ENCODE measurements around the gene CELA2B.

Gene CELA2B

DNA sequence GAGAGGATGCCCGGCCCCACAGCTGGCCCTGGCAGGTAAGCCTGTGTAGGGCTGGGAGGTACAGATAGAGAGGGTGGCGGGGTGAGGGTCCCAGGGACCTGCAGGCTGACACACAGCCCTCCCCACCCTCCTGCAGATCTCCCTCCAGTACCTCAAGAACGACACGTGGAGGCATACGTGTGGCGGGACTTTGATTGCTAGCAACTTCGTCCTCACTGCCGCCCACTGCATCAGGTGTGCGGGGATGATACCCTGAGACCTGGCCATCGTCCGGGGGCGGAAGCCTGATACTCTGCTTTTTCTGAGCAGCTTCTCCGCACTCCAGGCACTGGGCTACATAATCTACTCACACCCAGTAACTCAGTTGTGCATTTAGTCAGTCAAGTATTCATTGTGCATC lies 35.5 kb upstream of the CELA2B start:
- no peak overlapping the region for H3K4me3 ChIP-seq (ENCODE audit: low read depth, low read length)
- TF ChIP-seq CTCF (IDR thresholded peaks at IDR 0.05; ENCODE audit: insufficient read depth, low read depth, low read length, missing control alignments) = no peak
- no peak for DNase-seq (ENCODE audit: low read depth)

- no peak for DNase-seq (ENCODE audit: low read depth)
- no peak overlapping the region for H3K4me3 ChIP-seq (ENCODE audit: low read depth, low read length)
- TF ChIP-seq CTCF (IDR thresholded peaks at IDR 0.05; ENCODE audit: insufficient read depth, low read depth, low read length, missing control alignments) = no peak
Measured at GRCh38 chr1:15441247-15441646, 34.7 kb upstream of the CELA2B start.

- DNase-seq (ENCODE audit: low read depth) = no peak
- no peak overlapping the region for H3K4me3 ChIP-seq (ENCODE audit: low read depth, low read length)
- no peak for TF ChIP-seq CTCF (IDR thresholded peaks at IDR 0.05; ENCODE audit: insufficient read depth, low read depth, low read length, missing control alignments)
Measured at GRCh38 chr1:15442119-15442518, 33.8 kb upstream of the CELA2B start.

- TF ChIP-seq CTCF (IDR thresholded peaks at IDR 0.05; ENCODE audit: insufficient read depth, low read depth, low read length, missing control alignments) = no peak
- H3K4me3 ChIP-seq (ENCODE audit: low read depth, low read length) = no peak overlapping the region
- no peak for DNase-seq (ENCODE audit: low read depth)
Measured at GRCh38 chr1:15442759-15443158, 33.1 kb upstream of the CELA2B start.

GRCh38 chr1:15443281-15443680 lies 32.6 kb upstream of the CELA2B start:
- DNase-seq (ENCODE audit: low read depth) = no peak
- H3K4me3 ChIP-seq (ENCODE audit: low read depth, low read length) = no peak overlapping the region
- no peak for TF ChIP-seq CTCF (IDR thresholded peaks at IDR 0.05; ENCODE audit: insufficient read depth, low read depth, low read length, missing control alignments)

DNA sequence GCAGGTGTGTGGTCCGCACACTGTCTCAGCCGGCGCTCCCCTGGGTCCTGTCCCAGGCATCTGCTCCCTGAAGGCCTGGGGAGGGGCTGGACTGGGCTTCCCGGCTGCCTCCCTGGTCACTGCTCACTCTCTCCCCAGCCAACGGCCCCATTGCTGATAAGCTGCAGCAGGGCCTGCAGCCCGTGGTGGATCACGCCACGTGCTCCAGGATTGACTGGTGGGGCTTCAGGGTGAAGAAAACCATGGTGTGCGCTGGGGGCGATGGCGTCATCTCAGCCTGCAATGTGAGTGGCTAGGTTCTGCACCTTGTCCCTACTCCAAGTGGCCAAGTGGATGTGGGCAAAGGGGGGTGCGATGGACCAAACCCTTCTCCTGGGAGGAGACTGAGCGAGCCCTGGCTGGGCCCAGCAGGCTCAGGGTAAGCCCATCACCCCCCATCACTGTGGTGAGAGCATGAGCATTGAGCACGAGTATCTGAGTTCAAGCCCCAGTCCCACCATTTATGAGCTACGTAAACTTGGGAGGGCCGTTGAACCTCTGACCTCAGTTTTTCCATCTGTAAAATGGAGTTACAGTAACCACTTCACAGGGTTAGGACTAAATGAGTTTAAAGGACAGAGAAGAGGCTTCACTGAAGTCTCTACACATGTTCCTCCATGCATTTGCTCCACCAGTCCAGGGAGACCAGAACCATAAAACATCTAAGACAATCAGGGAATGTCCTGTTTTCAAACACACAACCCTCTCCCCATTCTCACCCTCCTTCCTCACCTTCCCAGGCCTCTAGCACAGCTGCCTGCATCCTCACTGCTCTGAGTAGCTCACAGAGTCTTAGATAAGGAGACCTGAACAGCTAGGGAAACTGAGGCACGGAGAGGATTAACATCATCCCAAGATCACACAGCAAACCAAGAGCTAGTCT lies 31.2 kb upstream of the CELA2B start:
- no peak for TF ChIP-seq CTCF (IDR thresholded peaks at IDR 0.05; ENCODE audit: insufficient read depth, low read depth, low read length, missing control alignments)
- no peak overlapping the region for H3K4me3 ChIP-seq (ENCODE audit: low read depth, low read length)
- no peak for DNase-seq (ENCODE audit: low read depth)
